Body of pancreas (tissue), 4 donors: ENCODE data around the gene VLDLR. TPM values are rescaled to one million over a fixed set of nuclear protein-coding genes. Genes with fewer than 3 reads are reported as not detected.

Source experiments
- ATAC-seq: fragments of 150-250 bp; one replicate; pipeline ENCODE4 v1.9.1; 2016
- DNase-seq, 4 donors: peaks; one replicate each; pipeline ENCODE4 v3.0.0-alpha.2; 2019
- H3K27ac ChIP-seq, 4 donors: fragments of 200-600 bp; sonication (generic); 1 replicate in 3 of 4; 2 replicates in 1 of 4; pipeline versions ENCODE4 v1.5.1 to v1.6.1; 2016 to 2019; ENCODE audit warnings: mild to moderate bottlenecking in 1 of 4, mixed read lengths in 1 of 4, moderate library complexity in 1 of 4
- H3K27me3 ChIP-seq, 2 donors: fragments of 200-600 bp; sonication (generic); one replicate each; pipeline ENCODE4 v1.6.0; 2016; ENCODE audit warnings: mild to moderate bottlenecking in 1 of 2
- H3K36me3 ChIP-seq, 2 donors: fragments of 200-600 bp; sonication (generic); replicated peaks in 1 of 2; 2 replicates each; pipeline ENCODE4 v1.5.1; 2016; ENCODE audit warnings: low read depth in 2 of 2; ENCODE audit not compliant: insufficient read depth in 1 of 2
- H3K4me1 ChIP-seq: fragments of 200-600 bp; sonication (generic); one replicate; pipeline ENCODE4 v1.6.0; 2016
- H3K4me3 ChIP-seq, 2 donors: fragments of 200-600 bp; sonication (generic); 1 replicate in 1 of 2; 2 replicates in 1 of 2; pipeline ENCODE4 v1.5.1; 2016 to 2019
- H3K9me3 ChIP-seq, 3 donors: fragments of 200-600 bp; sonication (generic); 1 replicate in 2 of 3; 2 replicates in 1 of 3; pipeline ENCODE4 v1.5.1; 2016
- POLR2A ChIP-seq, 3 donors: fragments of 450-650 bp; IDR thresholded peaks; one replicate each; pipeline ENCODE4 v1.6.1; 2016; ENCODE audit warnings: antibody characterized with exemption in 3 of 3, mild to moderate bottlenecking in 2 of 3
- WGBS, 2 donors: methylation state at CpG; one replicate each; pipeline ENCODE4 v1.1.5; 2017; 5-methylcytosine and 5-hydroxymethylcytosine counted together
- intact Hi-C: fragments of 100-400 bp; cut with DNase I; formaldehyde crosslinking; loops from one replicate; pipeline ENCODE4 v1.15.1; 2023
- total RNA-seq, 2 donors: library from RNA; depleted of rRNA; stranded (reverse); fragments of >200 nt; gene quantifications; one replicate each; pipeline ENCODE4 v1.1.0, GENCODE V29; 2016
- TF ChIP-seq, protein P1 (sequence below), 7 experiments: fragments of 450-650 bp in 4 of 7; fragments of 200-600 bp in 3 of 7; sonication (generic) in 3 of 7; IDR thresholded peaks; one replicate each; pipeline ENCODE4 v1.5.1; 2016 to 2019; ENCODE audit warnings: antibody characterized with exemption in 7 of 7

Gene VLDLR
- total RNA-seq, 2 donors from 2014 or later, result 14.8 to 18.1 TPM

DNA sequence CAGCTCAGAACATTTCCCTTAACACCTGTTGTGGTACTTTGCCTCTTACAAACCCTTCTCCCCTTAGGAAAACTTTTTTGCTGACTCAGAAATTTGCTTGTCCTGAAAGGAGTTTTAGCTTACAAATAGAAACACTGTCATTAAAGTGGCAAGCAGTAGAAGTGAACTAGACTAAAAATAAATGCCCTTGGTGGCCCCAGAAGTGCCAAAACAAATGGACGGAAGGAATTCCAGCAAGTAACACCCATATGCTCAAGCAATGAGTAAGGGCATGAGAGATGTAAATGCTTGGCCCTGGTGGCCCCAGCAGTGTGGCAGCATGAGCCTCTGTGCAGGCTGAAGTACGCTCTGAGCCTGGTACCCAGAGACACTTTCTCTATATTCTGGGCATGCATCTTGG, 8.6 kb downstream of the VLDLR start:
- no peaks in the 10 kb centered on the region for H3K9me3 ChIP-seq
- DNase-seq (peak in 2 of 4 donors; percentile 17 to 36), ATAC-seq (peak; percentile 45)
- no peak overlapping the region for H3K4me3 ChIP-seq
- intact Hi-C loops, result no loop called here
- H3K36me3 ChIP-seq, result no peaks in the 10 kb centered on the region
- 17 to 65% methylated on average over 1 to 2 of the region's 2 CpGs for WGBS, 2 donors
- TF ChIP-seq, protein P1, sequence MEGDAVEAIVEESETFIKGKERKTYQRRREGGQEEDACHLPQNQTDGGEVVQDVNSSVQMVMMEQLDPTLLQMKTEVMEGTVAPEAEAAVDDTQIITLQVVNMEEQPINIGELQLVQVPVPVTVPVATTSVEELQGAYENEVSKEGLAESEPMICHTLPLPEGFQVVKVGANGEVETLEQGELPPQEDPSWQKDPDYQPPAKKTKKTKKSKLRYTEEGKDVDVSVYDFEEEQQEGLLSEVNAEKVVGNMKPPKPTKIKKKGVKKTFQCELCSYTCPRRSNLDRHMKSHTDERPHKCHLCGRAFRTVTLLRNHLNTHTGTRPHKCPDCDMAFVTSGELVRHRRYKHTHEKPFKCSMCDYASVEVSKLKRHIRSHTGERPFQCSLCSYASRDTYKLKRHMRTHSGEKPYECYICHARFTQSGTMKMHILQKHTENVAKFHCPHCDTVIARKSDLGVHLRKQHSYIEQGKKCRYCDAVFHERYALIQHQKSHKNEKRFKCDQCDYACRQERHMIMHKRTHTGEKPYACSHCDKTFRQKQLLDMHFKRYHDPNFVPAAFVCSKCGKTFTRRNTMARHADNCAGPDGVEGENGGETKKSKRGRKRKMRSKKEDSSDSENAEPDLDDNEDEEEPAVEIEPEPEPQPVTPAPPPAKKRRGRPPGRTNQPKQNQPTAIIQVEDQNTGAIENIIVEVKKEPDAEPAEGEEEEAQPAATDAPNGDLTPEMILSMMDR (IDR thresholded peaks at IDR 0.05), result no peak
- no peak for TF ChIP-seq POLR2A (IDR thresholded peaks at IDR 0.05)
- peak overlapping the region; percentile 22 to 58 (median 50) for H3K27ac ChIP-seq
- no peaks in the 10 kb centered on the region for H3K27me3 ChIP-seq
- H3K4me1 ChIP-seq, result peaks cover 86% of the 10 kb centered on the region

DNA sequence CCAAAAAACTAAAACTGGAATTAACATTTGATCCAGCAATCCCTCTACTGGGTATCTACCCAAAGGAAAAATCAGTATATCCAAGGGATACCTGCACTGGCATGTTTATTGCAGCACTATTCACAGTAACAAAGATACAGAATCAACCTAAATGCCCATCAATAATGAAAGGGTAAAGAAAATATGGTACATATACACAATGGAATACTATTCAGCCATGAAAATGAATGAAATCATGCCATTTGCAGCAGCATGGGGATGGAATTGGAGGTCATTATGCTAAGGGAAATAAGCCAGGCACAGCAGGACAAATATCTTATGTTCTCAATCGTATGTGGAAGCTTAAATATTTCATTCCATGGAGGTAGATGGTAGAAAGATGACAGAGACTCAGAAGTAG, 9.7 kb downstream of the VLDLR start:
- intact Hi-C loops, result no loop called here
- peaks cover 0 to 4% of the 10 kb centered on the region in 2 donors for H3K36me3 ChIP-seq
- H3K27ac ChIP-seq, result no peak overlapping the region
- DNase-seq, result no peak
- no peak overlapping the region for H3K4me3 ChIP-seq
- H3K9me3 ChIP-seq, result no peaks in the 10 kb centered on the region
- TF ChIP-seq POLR2A (IDR thresholded peaks at IDR 0.05), result no peak
- TF ChIP-seq, protein P1 (IDR thresholded peaks at IDR 0.05), result no peak
- H3K27me3 ChIP-seq, result no peaks in the 10 kb centered on the region
- peaks cover 76% of the 10 kb centered on the region for H3K4me1 ChIP-seq
- no peak for ATAC-seq
- WGBS, 2 donors, result 83 to 85% methylated on average over 1 of the region's 1 CpG

DNA sequence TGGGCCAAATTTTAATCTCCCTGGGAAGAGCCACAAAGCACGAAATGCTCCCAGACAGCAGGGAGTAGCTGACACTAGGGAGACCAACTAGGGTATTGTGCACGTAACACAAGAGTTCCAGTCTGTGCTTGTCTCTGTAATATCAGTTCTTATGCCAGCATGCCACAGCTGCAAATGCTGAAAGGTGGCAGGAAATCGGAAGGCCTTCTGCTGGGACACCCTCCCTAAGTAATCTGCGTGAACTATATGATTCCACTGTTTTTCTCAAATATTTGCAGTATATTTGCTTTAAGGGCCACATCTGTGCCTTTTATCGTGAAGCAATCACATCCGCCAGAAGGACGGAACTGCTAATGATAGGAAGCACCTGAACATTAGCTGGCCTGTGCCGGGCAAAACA, 12.6 kb downstream of the VLDLR start:
- Histone ChIP-seq H3K4me1 (peaks cover 65% of the 10 kb centered on the region), H3K36me3 (peaks cover 0 to 5% of the 10 kb centered on the region in 2 donors), H3K9me3 (no peaks in the 10 kb centered on the region), H3K4me3 (no peak overlapping the region), H3K27me3 (no peaks in the 10 kb centered on the region), H3K27ac (peak overlapping the region in 1 of 4 donors; percentile 13)
- WGBS, 2 donors, result 38 to 40% methylated on average over 8 of the region's 8 CpGs
- peak in 1 of 4 donors; percentile 22 for DNase-seq
- ATAC-seq, result peak; percentile 41
- no peak for TF ChIP-seq POLR2A (IDR thresholded peaks at IDR 0.05)
- TF ChIP-seq, protein P1 (IDR thresholded peaks at IDR 0.05), result no peak
- intact Hi-C loops, result no loop called here

DNA sequence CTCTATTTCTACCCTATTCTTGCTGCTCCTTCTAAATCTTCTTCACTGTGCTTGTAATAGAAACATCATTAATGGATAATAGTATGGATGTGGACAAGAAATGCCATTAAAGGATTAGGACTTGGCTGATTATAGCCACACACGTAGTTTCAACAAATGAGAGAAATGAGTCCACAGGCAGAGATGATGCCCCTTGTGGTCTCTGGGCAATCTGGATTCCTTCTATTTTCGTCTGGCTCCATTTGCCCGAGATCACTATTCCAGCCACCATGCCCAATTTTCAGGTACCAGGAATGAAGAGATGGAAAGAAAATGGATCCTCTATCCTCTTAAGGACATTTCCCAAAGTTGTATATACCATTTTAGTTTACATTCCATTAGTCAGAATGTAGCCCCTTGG, 13.2 kb downstream of the VLDLR start:
- no peak for ATAC-seq
- TF ChIP-seq POLR2A (IDR thresholded peaks at IDR 0.05), result no peak
- TF ChIP-seq, protein P1 (IDR thresholded peaks at IDR 0.05), result no peak
- no peaks in the 10 kb centered on the region for H3K9me3 ChIP-seq
- no peak overlapping the region for H3K4me3 ChIP-seq
- peaks cover 0 to 5% of the 10 kb centered on the region in 2 donors for H3K36me3 ChIP-seq
- peaks cover 65% of the 10 kb centered on the region for H3K4me1 ChIP-seq
- DNase-seq, result no peak
- intact Hi-C loops, result no loop called here
- H3K27ac ChIP-seq, result no peak overlapping the region
- 84 to 86% methylated on average over 3 of the region's 3 CpGs for WGBS, 2 donors
- H3K27me3 ChIP-seq, result no peaks in the 10 kb centered on the region

DNA sequence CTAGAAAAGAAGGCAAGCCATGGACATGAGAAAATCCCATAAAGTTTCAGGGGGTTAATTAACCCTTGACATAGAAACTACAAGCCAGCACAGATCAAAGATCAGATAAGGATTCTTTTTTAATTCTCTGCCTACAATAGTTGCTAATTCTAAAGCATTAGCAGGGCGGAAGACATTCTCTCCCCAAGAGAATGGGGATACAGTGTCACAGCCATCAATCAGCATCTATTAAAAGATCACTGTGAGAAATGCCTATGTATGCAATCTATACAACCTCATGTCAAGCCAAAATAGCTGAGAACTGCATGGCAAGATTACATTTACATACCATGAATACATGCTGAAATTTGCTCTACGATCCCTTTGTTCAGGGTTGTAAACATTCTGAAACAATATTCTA, 14.3 kb downstream of the VLDLR start:
- no peak for ATAC-seq
- no peak for DNase-seq
- Histone ChIP-seq H3K36me3 (peaks cover 0 to 5% of the 10 kb centered on the region in 2 donors), H3K4me1 (peaks cover 65% of the 10 kb centered on the region), H3K4me3 (no peak overlapping the region), H3K27me3 (no peaks in the 10 kb centered on the region), H3K9me3 (no peaks in the 10 kb centered on the region), H3K27ac (no peak overlapping the region)
- TF ChIP-seq POLR2A (IDR thresholded peaks at IDR 0.05), result no peak
- TF ChIP-seq, protein P1 (IDR thresholded peaks at IDR 0.05), result no peak
- WGBS, 2 donors, result 94 to 96% methylated on average over 2 of the region's 2 CpGs
- intact Hi-C loops, result no loop called here
